GM12892 (cell line): ENCODE data around the gene GFPT1.

ENCODE experiments used
- POLR2A ChIP-seq: IDR thresholded peaks from 2 replicates; pipeline ENCODE4 v1.6.1; 2011; ENCODE audit warnings: low read depth, low read length, control low read depth
- POLR2AphosphoS5 ChIP-seq: IDR thresholded peaks from 2 replicates; pipeline ENCODE4 v1.6.1; 2011; ENCODE audit warnings: low read depth, low read length, control low read depth

DNA sequence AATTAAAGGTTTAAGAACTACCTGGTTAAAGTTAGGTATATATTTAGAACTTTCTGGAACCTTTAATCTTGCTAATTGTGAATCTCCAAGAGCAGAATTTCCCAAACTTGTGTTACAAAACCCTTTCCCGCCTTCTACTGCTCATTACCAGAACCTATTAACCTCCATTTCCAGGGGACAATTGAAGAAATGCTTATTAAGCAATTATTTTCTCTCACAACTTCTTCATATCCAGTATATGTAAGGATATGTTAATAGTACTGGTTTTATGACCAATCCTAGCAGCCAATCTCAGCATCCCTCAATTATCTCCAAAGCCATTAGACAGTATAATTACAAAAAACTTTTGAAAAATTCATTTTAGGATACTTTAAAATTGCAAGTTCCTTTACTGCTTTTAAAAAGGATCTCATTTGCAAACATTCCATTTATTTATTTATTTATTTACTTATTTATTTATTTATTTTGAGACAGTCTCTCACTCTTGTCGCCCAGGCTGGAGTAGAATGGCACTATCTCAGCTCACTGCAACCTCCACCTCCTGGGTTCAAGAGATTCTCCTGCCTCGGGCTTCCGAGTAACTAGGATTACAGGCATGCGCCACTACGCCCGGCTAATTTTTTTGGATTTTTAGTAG lies 3.7 kb downstream of the GFPT1 start:
- TF ChIP-seq POLR2A = no peak
- TF ChIP-seq POLR2AphosphoS5 = no peak
